Measurements from ENCODE around the gene MPO. TPM values are rescaled to one million over a fixed set of nuclear protein-coding genes. Genes with fewer than 3 reads are reported as not detected.

Gene MPO
- total RNA-seq, 1 experiment from 2014 or later = not detected

DNA sequence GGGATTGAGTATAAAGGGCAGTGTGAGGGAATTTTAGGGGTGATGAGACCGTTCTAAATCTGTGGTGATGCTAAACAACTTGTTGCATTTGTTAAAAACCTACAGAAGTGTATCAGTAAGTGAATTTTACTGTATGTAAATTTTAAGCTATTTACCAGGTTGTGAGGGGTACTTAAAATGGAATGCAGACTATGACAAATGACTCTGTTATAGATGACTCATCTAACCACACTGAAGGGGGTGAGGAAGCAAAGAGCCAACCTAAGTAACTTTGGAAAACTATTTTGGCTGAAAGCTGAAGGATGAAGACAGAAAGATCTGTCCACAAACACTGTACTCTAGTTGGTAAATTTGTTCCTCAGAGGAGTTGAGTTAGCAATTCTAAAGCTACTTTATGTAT is 56.4 kb downstream of the MPO start:
- H3K27me3 Mint-ChIP-seq (ENCODE audit: low read depth) = peaks cover 27% of the 10 kb centered on the region
- Histone ChIP-seq H3K27ac (ENCODE audit: insufficient read length, low read depth, low read length) (no peak overlapping the region), H3K27me3 (ENCODE audit: insufficient read depth, low read length) (no peaks in the 10 kb centered on the region), H4K8ac (replicated peaks; ENCODE audit: insufficient read length, low read depth, low read length) (no peak overlapping the region), H3K79me2 (ENCODE audit: insufficient read depth, low read length) (no peaks in the 10 kb centered on the region), H2AK5ac (ENCODE audit: insufficient read length, low read length) (no peak overlapping the region), H2BK15ac (ENCODE audit: low read depth, low read length) (no peak overlapping the region), H3K23me2 (ENCODE audit: insufficient read length, low read depth, low read length, poor library complexity, severe bottlenecking) (peaks cover 2% of the 10 kb centered on the region), H3K9ac (ENCODE audit: extremely low read depth, insufficient read length, low read length) (no peak overlapping the region), H4K91ac (ENCODE audit: insufficient read length, low read depth, low read length) (no peak overlapping the region), H3K4ac (ENCODE audit: low read depth, low read length) (no peak overlapping the region), H2BK120ac (ENCODE audit: low read depth, low read length, poor library complexity, severe bottlenecking) (no peak overlapping the region), H2BK5ac (ENCODE audit: insufficient read length, low read length) (no peak overlapping the region), H4K5ac (ENCODE audit: insufficient read length, low read depth, low read length) (no peak overlapping the region), H3K56ac (ENCODE audit: insufficient read length, low read depth, low read length) (no peak overlapping the region), H3K23ac (ENCODE audit: insufficient read length, low read depth, low read length) (no peak overlapping the region), H2AFZ (ENCODE audit: low read length) (no peak overlapping the region), H3K18ac (ENCODE audit: insufficient read length, low read depth, low read length) (no peak overlapping the region), H2BK12ac (ENCODE audit: insufficient read length, low read depth, low read length) (no peak overlapping the region), H3K79me1 (ENCODE audit: insufficient read depth, low read depth, low read length, poor library complexity, severe bottlenecking) (no peaks in the 10 kb centered on the region), H3K14ac (ENCODE audit: insufficient read depth, low read length) (no peak overlapping the region), H2BK20ac (ENCODE audit: low read depth, low read length, poor library complexity, severe bottlenecking) (no peak overlapping the region), H4K20me1 (ENCODE audit: control insufficient read depth, insufficient read depth, insufficient read length) (no peaks in the 10 kb centered on the region), H3K9me3 (ENCODE audit: control insufficient read depth, low read depth, low read length) (no peaks in the 10 kb centered on the region), H3T11ph (ENCODE audit: low read length) (no peak overlapping the region), H3K4me2 (ENCODE audit: insufficient read depth, insufficient read length, low read length) (no peak overlapping the region), H3K4me1 (ENCODE audit: insufficient read depth, low read length) (peaks cover 2% of the 10 kb centered on the region; the same call in 1 of the 2 replicates)
- WGBS (ENCODE audit: extremely low coverage, insufficient read length, low lambda C conversion rate) = no CpG with 5 or more reads among the region's 1 CpG
- no peak overlapping the region for H3K27ac Mint-ChIP-seq
- TF ChIP-seq, protein P1, sequence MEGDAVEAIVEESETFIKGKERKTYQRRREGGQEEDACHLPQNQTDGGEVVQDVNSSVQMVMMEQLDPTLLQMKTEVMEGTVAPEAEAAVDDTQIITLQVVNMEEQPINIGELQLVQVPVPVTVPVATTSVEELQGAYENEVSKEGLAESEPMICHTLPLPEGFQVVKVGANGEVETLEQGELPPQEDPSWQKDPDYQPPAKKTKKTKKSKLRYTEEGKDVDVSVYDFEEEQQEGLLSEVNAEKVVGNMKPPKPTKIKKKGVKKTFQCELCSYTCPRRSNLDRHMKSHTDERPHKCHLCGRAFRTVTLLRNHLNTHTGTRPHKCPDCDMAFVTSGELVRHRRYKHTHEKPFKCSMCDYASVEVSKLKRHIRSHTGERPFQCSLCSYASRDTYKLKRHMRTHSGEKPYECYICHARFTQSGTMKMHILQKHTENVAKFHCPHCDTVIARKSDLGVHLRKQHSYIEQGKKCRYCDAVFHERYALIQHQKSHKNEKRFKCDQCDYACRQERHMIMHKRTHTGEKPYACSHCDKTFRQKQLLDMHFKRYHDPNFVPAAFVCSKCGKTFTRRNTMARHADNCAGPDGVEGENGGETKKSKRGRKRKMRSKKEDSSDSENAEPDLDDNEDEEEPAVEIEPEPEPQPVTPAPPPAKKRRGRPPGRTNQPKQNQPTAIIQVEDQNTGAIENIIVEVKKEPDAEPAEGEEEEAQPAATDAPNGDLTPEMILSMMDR (conservative IDR thresholded peaks at IDR 0.05) = no peak
- no peak for DNase-seq
- H3K4me3 Mint-ChIP-seq = no peak overlapping the region
- peaks cover 15 to 21% of the 10 kb centered on the region in 2 experiments for H3K4me1 Mint-ChIP-seq
- H3K36me3 Mint-ChIP-seq (ENCODE audit: insufficient read depth in 1 of 3, low read depth in 3 of 3) = no peaks in the 10 kb centered on the region
- no peaks in the 10 kb centered on the region; a peak in 1 of 5 replicates for H3K9me3 Mint-ChIP-seq

Other genes starting within 250 kb of the MPO start
- gene DYNLL2, start 197.5 kb downstream of the MPO start, total RNA-seq (2021) = 38.7 and 39.3 TPM in 2 replicates
- gene OR4D1, start 132.6 kb downstream of the MPO start, total RNA-seq (2021) = 0.11 and 0.15 TPM in 2 replicates
- gene OR4D2, start 114.0 kb downstream of the MPO start, total RNA-seq (2021) = not detected in 2 replicates
- gene EPX, start 88.2 kb downstream of the MPO start, total RNA-seq (2021) = not detected in 2 replicates
- 21.3 and 24.8 TPM in 2 replicates for gene MKS1, start 61.7 kb downstream of the MPO start, total RNA-seq (2021)
- 0.11 and 0.17 TPM in 2 replicates for gene LPO, start 42.4 kb downstream of the MPO start, total RNA-seq (2021)
- gene TSPOAP1, start 47.9 kb upstream of the MPO start, total RNA-seq (2021) = 17.3 and 19.0 TPM in 2 replicates
- gene SUPT4H1, start 71.3 kb upstream of the MPO start, total RNA-seq (2021) = 107 and 109 TPM in 2 replicates
- 0.42 and 0.72 TPM in 2 replicates for gene RNF43, start 136.6 kb upstream of the MPO start, total RNA-seq (2021)
- gene HSF5, start 207.5 kb upstream of the MPO start, total RNA-seq (2021) = not detected in 2 replicates
- gene MTMR4, start 233.7 kb upstream of the MPO start, total RNA-seq (2021) = 20.7 and 31.2 TPM in 2 replicates